Measurements from ENCODE around the gene DGCR6L.
A peak's percentile ranks its signal among the peaks of the same experiment; 100 is the strongest.
"Not testable (repeated sequence)": the region's sequence is repeated elsewhere in the genome, so short reads cannot be mapped to it uniquely, and the experiment has no call there.

Gene DGCR6L

DNA sequence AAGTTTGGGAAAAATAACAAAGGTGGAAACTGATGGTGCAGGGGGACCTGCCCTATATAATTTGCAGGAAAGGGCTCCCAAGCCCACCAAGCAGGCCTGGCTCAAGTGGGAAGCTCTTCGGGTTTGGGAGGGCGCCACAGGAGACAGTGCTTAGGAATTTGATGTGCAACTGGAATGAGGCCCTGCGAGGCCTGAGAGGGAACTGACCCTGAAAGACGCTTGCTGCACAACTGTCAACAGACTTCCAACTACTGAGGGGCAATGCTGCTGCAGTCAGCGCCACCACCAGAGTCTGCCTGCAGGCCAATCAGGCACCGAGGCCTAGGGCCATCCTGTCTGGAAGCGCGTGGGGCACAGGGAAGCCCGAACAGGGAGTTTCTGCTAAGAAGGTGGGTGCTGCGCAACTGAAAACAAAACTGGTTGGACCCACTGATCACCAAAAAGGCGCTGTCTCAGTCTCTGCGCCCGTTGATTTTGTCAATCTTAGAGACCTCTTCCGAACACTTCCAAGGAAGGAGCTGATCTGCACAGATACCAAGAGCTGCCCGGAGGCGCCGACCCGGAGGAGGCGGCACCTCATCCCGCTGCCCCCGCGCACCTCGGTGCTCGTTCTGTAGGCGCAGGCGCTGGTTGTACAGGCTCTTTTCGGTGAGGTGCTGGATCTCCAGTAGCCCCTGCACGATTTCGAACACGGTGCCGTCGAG, 667 bp downstream of the DGCR6L start:
- Histone ChIP-seq H3K4me1 (peaks cover 75% of the 10 kb centered on the region), H3K9ac (peak overlapping the region; percentile 93), H3K9me3 (no peaks in the 10 kb centered on the region), H3K27me3 (no peaks in the 10 kb centered on the region), H3K36me3 (peaks cover 6% of the 10 kb centered on the region; the same call in 1 of the 2 replicates), H3K27ac (peak overlapping the region; percentile 81), H3K4me3 (peak overlapping the region; percentile 84), H4K20me1 (peaks cover 26% of the 10 kb centered on the region), H3K4me2 (peak overlapping the region; percentile 95)
- no peak for TF ChIP-seq Cebpa-rat (IDR thresholded peaks at IDR 0.05)

DNA sequence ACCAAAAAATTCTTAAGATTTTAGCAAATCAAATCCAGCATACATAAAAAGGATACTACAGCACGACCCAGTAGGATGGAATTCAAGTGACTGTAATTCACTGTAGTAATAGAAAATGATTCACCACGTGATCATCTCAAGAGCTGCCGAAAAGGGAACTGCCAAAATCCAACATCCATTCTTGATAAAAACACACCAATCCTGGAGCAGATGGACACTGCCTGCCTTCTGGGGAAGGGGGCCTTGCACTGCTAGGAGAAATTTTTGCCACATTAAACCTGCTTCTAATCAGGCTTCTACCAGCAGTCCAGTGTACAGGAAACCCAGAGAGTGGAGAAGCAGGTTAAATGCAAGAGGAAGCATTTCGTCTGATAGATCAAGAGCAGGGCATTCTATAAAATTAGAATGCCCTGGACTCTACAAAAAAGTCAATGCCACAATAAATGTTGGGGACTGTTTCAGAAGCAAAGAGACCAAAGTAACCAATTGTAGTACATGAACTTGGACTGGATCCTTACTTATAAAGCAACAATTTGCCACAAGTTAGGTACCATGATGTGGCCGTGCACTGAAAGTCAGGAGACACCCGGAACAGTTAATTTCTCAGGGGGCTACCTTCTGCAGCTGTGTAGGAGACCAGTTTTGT, 1.7 kb downstream of the DGCR6L start:
- not testable (repeated sequence) for H3K36me3 ChIP-seq, H3K9ac ChIP-seq, H3K4me3 ChIP-seq, H3K9me3 ChIP-seq, H3K27me3 ChIP-seq, H3K27ac ChIP-seq
- peak overlapping the region; percentile 95 for H3K4me2 ChIP-seq
- peaks cover 26% of the 10 kb centered on the region for H4K20me1 ChIP-seq
- H3K4me1 ChIP-seq, result peaks cover 69% of the 10 kb centered on the region

DNA sequence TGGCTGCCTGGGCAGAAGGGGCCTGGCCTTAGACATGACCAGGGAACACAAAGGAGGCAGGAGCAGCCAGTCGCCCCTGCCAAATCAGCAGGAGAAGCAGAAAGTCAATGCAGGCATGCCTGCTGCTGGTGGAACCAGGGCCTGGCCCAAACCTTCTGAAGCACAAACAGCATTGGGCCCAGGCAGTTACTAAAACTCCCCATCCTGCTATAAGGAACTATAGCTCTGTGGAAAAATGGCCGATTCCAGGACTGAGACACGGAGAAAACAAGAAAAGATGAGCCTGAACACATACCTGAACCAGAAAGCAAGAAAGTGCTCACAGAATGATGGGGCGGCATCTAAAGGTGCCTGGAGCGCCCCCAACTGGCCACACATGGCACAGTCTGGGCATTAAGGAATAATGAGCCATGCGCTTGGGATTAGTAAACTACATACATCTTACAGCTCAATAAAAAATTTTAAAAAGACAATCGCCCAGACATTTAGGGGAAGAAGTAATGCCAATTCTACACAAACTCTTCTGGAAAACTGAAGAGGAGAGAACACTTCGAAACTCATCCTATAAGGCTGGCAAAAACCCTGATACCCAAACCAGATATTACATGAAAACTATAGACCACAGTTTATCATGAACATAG, 2.3 kb downstream of the DGCR6L start:
- not testable (repeated sequence) for H3K27me3 ChIP-seq, H3K4me3 ChIP-seq, H3K9me3 ChIP-seq, H3K36me3 ChIP-seq
- H3K4me1 ChIP-seq, result peaks cover 68% of the 10 kb centered on the region
- peak overlapping the region; percentile 75 for H3K27ac ChIP-seq
- peak overlapping the region; percentile 38; the same call in 1 of the 2 replicates for H3K9ac ChIP-seq
- H3K4me2 ChIP-seq, result peak overlapping the region; percentile 95
- peaks cover 26% of the 10 kb centered on the region for H4K20me1 ChIP-seq

GRCh38 chr22:20316844-20317401, 2.9 kb downstream of the DGCR6L start:
- H3K36me3 ChIP-seq, result peaks cover 6% of the 10 kb centered on the region; the same call in 1 of the 2 replicates
- peaks cover 71% of the 10 kb centered on the region for H3K4me1 ChIP-seq
- peak overlapping the region; percentile 38; the same call in 1 of the 2 replicates for H3K9ac ChIP-seq
- peaks cover 26% of the 10 kb centered on the region for H4K20me1 ChIP-seq
- peak overlapping the region; percentile 75 for H3K27ac ChIP-seq
- H3K4me2 ChIP-seq, result peak overlapping the region; percentile 95
- TF ChIP-seq Cebpa-rat (IDR thresholded peaks at IDR 0.05), result no peak
- H3K27me3 ChIP-seq, result no peaks in the 10 kb centered on the region
- no peak overlapping the region for H3K4me3 ChIP-seq
- H3K9me3 ChIP-seq, result no peaks in the 10 kb centered on the region

GRCh38 chr22:20316217-20316843, 3.5 kb downstream of the DGCR6L start:
- Histone ChIP-seq H3K4me2 (peak overlapping the region; percentile 95), H3K36me3 (peaks cover 6% of the 10 kb centered on the region; the same call in 1 of the 2 replicates), H4K20me1 (peaks cover 26% of the 10 kb centered on the region), H3K27me3 (no peaks in the 10 kb centered on the region), H3K9ac (peak overlapping the region; percentile 40; the same call in 1 of the 2 replicates), H3K4me1 (peaks cover 70% of the 10 kb centered on the region), H3K9me3 (no peaks in the 10 kb centered on the region), H3K27ac (peak overlapping the region; percentile 75), H3K4me3 (no peak overlapping the region)
- no peak for TF ChIP-seq Cebpa-rat (IDR thresholded peaks at IDR 0.05)

GRCh38 chr22:20315337-20316216, 4.3 kb downstream of the DGCR6L start:
- TF ChIP-seq Cebpa-rat (IDR thresholded peaks at IDR 0.05), result no peak
- H3K9ac ChIP-seq, result peak overlapping the region; percentile 40
- no peaks in the 10 kb centered on the region for H3K9me3 ChIP-seq
- H3K27ac ChIP-seq, result peak overlapping the region; percentile 75
- peak overlapping the region; percentile 95 for H3K4me2 ChIP-seq
- H3K4me1 ChIP-seq, result peaks cover 63% of the 10 kb centered on the region
- no peak overlapping the region for H3K4me3 ChIP-seq
- H3K36me3 ChIP-seq, result peaks cover 6% of the 10 kb centered on the region; the same call in 1 of the 2 replicates
- no peaks in the 10 kb centered on the region for H3K27me3 ChIP-seq
- peaks cover 26% of the 10 kb centered on the region for H4K20me1 ChIP-seq

DNA sequence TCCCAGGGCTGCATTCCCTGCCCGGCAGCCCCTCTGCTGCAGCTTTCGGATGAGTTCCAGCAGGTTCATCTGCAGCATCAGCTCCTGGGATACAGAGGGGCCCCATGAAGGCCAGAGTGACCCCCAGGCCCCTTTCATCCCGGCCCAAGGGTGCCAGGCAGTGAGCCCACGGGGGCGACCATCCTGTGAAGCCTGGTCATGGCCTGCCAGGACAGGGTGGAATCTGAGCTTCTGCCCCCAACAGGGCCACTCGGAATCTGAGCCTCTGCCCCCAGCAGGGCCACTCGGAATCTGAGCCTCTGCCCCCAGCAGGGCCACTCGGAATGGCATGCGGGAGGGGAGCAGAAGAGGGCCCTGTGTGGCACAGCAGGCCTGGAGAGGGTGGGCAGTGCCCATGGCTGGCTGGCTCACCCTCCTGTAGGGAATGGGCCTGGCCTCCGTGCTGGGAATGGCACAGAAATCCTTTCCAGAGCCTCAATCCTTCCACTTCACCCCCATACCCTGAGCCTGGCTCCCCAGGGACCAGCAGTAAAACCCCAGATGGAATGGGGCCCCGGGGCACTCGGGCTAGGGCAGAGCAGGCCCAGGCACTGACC, 5.0 kb downstream of the DGCR6L start:
- Histone ChIP-seq H3K9ac (peak overlapping the region; percentile 40; the same call in 1 of the 2 replicates), H3K27ac (peak overlapping the region; percentile 75), H3K4me1 (peaks cover 60% of the 10 kb centered on the region), H3K4me2 (peak overlapping the region; percentile 95), H4K20me1 (peaks cover 26% of the 10 kb centered on the region)
- H3K9me3 ChIP-seq, H3K4me3 ChIP-seq, H3K36me3 ChIP-seq, H3K27me3 ChIP-seq: not testable (repeated sequence)

DNA sequence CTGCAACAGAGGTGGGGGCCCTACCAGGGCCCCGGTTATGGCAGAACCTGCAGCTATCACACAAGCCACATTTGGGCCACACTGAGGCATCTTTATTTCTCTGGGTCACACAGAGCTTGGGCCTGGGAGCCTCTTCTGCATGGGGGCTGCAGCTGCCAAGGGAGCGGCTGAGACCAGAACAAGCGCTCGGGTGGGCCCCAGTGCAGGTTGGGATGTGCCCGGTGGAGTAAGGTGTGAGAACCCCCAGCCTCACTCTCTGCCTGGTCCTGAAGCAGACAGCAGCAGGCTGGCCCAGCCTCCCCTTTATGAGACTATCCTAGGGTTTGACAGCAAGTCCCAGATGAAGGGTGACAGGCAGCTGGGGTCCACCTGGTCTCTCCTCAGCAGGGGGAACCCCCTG, 5.7 kb downstream of the DGCR6L start:
- Histone ChIP-seq H4K20me1 (peaks cover 26% of the 10 kb centered on the region), H3K4me1 (peaks cover 61% of the 10 kb centered on the region)
- H3K27ac ChIP-seq, H3K9ac ChIP-seq, H3K4me2 ChIP-seq, H3K36me3 ChIP-seq, H3K9me3 ChIP-seq, H3K27me3 ChIP-seq, H3K4me3 ChIP-seq: not testable (repeated sequence)

DNA sequence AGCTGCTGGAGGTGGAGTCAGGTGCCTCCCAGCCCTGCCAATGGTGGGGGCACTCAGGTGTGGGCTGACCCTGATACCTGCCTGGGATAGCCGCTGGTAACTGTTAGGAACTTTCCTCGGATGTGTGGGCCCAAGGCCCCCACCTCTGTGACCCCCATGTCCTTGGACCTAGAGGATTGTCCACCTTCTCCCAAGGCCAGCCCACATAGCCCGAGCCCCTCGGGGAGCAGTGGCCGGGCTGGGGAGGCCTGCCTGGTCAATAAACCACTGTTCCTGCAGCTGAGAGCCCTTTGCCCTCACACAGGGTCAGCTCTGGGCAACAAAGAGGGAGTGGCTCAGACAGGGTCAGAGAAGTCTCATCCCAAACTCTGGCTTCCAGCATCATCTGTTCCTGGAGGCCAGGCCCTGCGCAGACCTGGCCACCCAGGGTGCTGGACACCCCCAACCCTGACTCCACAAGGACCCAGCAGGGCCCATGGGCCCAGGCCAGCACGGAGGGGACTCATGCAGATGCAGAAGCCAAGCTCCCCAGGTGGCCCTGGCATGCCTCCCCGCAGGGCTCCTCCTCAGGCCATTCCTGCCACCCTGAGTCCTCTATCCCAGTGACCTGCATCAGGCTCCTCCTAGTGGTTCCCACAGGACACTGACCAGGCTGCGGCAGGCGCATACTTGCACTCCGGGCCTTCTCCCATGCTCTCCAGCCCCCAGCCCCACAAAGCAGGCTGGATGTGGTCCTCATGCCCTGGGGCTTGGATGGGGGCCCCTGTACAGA, 6.4 kb downstream of the DGCR6L start:
- H3K4me2 ChIP-seq, H3K36me3 ChIP-seq, H3K9ac ChIP-seq, H3K9me3 ChIP-seq, H3K4me3 ChIP-seq, H3K27me3 ChIP-seq, H3K27ac ChIP-seq: not testable (repeated sequence)
- H3K4me1 ChIP-seq, result peaks cover 61% of the 10 kb centered on the region
- peaks cover 19% of the 10 kb centered on the region for H4K20me1 ChIP-seq

Data from BLaER1 (cell line).